Keratinocyte (primary cell): ENCODE results near the gene MPPED1.

Experiments
- EZH2 ChIP-seq: IDR thresholded peaks from one replicate; pipeline ENCODE4 v1.6.1; 2012; ENCODE audit warnings: inconsistent platforms, mild to moderate bottlenecking, low read length, moderate library complexity
- TF ChIP-seq, protein P1 (sequence below), 3 experiments: IDR thresholded peaks in 1 of 3; conservative IDR thresholded peaks in 1 of 3; optimal IDR thresholded peaks in 1 of 3; 2 replicates in 2 of 3; 3 replicates in 1 of 3; pipeline versions ENCODE3 to v1.5.1; 2011; ENCODE audit warnings: low read length in 3 of 3, mild to moderate bottlenecking in 3 of 3, moderate library complexity in 2 of 3, control low read depth in 1 of 3, inconsistent platforms in 1 of 3; ENCODE audit not compliant: insufficient read depth in 2 of 3; ENCODE audit errors: extremely low read depth in 1 of 3

GRCh38 chr22:43441751-43442150 lies 29.9 kb downstream of the MPPED1 start:
- TF ChIP-seq, protein P1, sequence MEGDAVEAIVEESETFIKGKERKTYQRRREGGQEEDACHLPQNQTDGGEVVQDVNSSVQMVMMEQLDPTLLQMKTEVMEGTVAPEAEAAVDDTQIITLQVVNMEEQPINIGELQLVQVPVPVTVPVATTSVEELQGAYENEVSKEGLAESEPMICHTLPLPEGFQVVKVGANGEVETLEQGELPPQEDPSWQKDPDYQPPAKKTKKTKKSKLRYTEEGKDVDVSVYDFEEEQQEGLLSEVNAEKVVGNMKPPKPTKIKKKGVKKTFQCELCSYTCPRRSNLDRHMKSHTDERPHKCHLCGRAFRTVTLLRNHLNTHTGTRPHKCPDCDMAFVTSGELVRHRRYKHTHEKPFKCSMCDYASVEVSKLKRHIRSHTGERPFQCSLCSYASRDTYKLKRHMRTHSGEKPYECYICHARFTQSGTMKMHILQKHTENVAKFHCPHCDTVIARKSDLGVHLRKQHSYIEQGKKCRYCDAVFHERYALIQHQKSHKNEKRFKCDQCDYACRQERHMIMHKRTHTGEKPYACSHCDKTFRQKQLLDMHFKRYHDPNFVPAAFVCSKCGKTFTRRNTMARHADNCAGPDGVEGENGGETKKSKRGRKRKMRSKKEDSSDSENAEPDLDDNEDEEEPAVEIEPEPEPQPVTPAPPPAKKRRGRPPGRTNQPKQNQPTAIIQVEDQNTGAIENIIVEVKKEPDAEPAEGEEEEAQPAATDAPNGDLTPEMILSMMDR (optimal IDR thresholded peaks at IDR 0.05 in 1 of 3, IDR thresholded peaks at IDR 0.05 in 1 of 3, conservative IDR thresholded peaks at IDR 0.05 in 1 of 3; ENCODE audit: extremely low read depth in 1 of 3, insufficient read depth in 2 of 3, low read length in 3 of 3), result no peak
- TF ChIP-seq EZH2, result no peak
